PC-9 (cell line): Measurements from ENCODE around the gene PROCR. TPM values are rescaled to one million over a fixed set of nuclear protein-coding genes. Genes with fewer than 3 reads are reported as not detected.
"Not testable (repeated sequence)": the region's sequence is repeated elsewhere in the genome, so short reads cannot be mapped to it uniquely, and the experiment has no call there.

Experiments
- BruUV-seq: library from RNA; stranded (reverse); fragments of 400-500 nt; replicated peaks from 2 replicates; lab custom pipeline; 2021; lab: Mats Ljungman, UMichigan
- CTCF ChIA-PET: fragments of 300-600 bp; sonication (Branson Sonifier 250); formaldehyde crosslinking; loops from one replicate; lab custom pipeline; 2022; ENCODE audit warnings: antibody characterized with exemption; lab: Charles Lee
- POLR2A ChIA-PET: fragments of 300-600 bp; sonication (Branson Sonifier 250); formaldehyde crosslinking; loops from one replicate; lab custom pipeline; 2022; ENCODE audit warnings: antibody characterized with exemption; ENCODE audit not compliant: unreplicated experiment; lab: Charles Lee
- DNase-seq, 2 experiments: peaks; one replicate each; pipeline versions ENCODE4 v3.0.0 to v3.0.0-alpha.2; 2015 to 2022; ENCODE audit warnings: mixed read lengths in 1 of 2
- H2AFZ ChIP-seq: fragments of 200-600 bp; sonication (generic); 2 replicates; pipeline ENCODE4 v1.8.1; 2017; ENCODE audit warnings: antibody characterized with exemption
- H3F3A ChIP-seq: fragments of 200-600 bp; sonication (generic); 2 replicates; pipeline ENCODE4 v1.8.1; 2017; ENCODE audit warnings: antibody characterized with exemption, mild to moderate bottlenecking, low read depth; ENCODE audit not compliant: insufficient read depth
- H3K27ac ChIP-seq: fragments of 200-600 bp; sonication (generic); 2 replicates; pipeline ENCODE4 v1.6.1; 2016; ENCODE audit warnings: mixed run types
- H3K27me3 ChIP-seq: fragments of 200-600 bp; sonication (generic); 2 replicates; pipeline ENCODE4 v1.6.1; 2016; ENCODE audit warnings: low read depth, mixed run types; ENCODE audit not compliant: insufficient read depth
- H3K36me3 ChIP-seq: fragments of 200-600 bp; sonication (generic); 2 replicates; pipeline ENCODE4 v1.6.1; 2016; ENCODE audit warnings: low read depth, mixed run types
- H3K4me1 ChIP-seq: fragments of 200-600 bp; sonication (generic); replicated peaks from 2 replicates; pipeline ENCODE4 v1.6.1; 2016; ENCODE audit warnings: mixed run types; ENCODE audit not compliant: insufficient read depth
- H3K4me2 ChIP-seq: fragments of 200-600 bp; sonication (generic); 2 replicates; pipeline ENCODE4 v1.6.1; 2017; ENCODE audit warnings: mixed run types
- H3K4me3 ChIP-seq: fragments of 200-600 bp; sonication (generic); 2 replicates; pipeline ENCODE4 v1.6.1; 2016; ENCODE audit warnings: mixed run types
- H3K79me2 ChIP-seq: fragments of 200-600 bp; sonication (generic); 2 replicates; pipeline ENCODE4 v1.6.1; 2017; ENCODE audit warnings: low read depth, mixed run types
- H3K9me2 ChIP-seq: fragments of 200-600 bp; sonication (generic); 2 replicates; pipeline ENCODE4 v1.8.1; 2017; ENCODE audit warnings: mild to moderate bottlenecking; ENCODE audit not compliant: insufficient read depth
- H3K9me3 ChIP-seq: fragments of 200-600 bp; sonication (generic); 2 replicates; pipeline ENCODE4 v1.8.1; 2016; ENCODE audit warnings: low read depth; ENCODE audit not compliant: insufficient read depth
- H4K20me1 ChIP-seq: fragments of 200-600 bp; sonication (generic); 2 replicates; pipeline ENCODE4 v1.8.1; 2017; ENCODE audit not compliant: insufficient read depth
- EZH2 ChIP-seq: fragments of 200-600 bp; sonication (generic); IDR thresholded peaks from 2 replicates; pipeline ENCODE4 v1.8.0; 2017; ENCODE audit warnings: antibody characterized with exemption, low read depth
- intact Hi-C: fragments of 100-400 bp; cut with micrococcal nuclease; formaldehyde crosslinking; loops from one replicate; pipeline ENCODE4 v1.10.0; 2022; ENCODE audit not compliant: unreplicated experiment
- total RNA-seq: library from RNA; stranded (reverse); gene quantifications from 2 replicates; pipeline ENCODE4 v1.2.3, GENCODE V29; 2021
- TF ChIP-seq, protein P1 (sequence below): fragments of 200-600 bp; sonication (generic); conservative IDR thresholded peaks from 2 replicates; pipeline ENCODE4 v1.6.1; 2017; ENCODE audit warnings: mixed run types, antibody characterized with exemption, mild to moderate bottlenecking, moderate library complexity

The PROCR gene
- total RNA-seq, 1 experiment from 2014 or later = 7.5 TPM

DNA sequence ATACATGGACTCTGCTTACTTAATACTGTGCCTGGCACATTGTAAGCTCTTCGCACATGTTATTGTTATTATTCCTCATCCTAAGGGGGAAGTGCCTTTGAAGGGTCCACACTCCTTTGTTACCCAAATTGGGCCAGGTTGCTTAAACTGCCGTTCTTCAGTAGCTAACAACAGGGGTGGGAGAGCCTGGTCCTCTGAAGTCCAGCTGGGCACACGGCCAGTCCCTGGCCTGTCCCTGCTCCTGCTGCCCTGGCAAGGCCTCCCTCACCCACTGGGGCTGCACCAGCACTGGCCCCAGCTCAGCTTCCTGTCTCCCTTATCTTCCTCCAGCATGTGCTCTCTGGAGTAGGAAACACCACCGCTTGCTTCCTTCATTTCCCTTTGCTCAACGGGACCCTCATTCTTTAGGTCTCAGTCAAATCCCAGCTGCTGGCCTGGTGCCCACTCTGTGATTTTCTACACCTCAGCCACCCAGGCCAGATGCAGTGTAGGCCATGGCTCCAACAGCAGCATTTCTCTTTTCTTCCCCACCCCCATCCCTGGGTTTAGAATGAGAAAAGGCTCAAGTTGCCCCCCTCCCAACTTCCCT lies 5.5 kb upstream of the PROCR start:
- no peak for DNase-seq
- H4K20me1 ChIP-seq = no peaks in the 10 kb centered on the region
- H2AFZ ChIP-seq = no peak overlapping the region
- ChIA-PET POLR2A (interaction anchor here (0.6 kb wide), 1 partner anchor 51 kb away, joined by 9 read pairs; no protein-coding TSS in a partner anchor), CTCF (interaction anchor here (0.6 kb wide), 1 partner anchor 70 kb away, joined by 22 read pairs; no protein-coding TSS in a partner anchor)
- TF ChIP-seq EZH2 = no peak
- TF ChIP-seq, protein P1, sequence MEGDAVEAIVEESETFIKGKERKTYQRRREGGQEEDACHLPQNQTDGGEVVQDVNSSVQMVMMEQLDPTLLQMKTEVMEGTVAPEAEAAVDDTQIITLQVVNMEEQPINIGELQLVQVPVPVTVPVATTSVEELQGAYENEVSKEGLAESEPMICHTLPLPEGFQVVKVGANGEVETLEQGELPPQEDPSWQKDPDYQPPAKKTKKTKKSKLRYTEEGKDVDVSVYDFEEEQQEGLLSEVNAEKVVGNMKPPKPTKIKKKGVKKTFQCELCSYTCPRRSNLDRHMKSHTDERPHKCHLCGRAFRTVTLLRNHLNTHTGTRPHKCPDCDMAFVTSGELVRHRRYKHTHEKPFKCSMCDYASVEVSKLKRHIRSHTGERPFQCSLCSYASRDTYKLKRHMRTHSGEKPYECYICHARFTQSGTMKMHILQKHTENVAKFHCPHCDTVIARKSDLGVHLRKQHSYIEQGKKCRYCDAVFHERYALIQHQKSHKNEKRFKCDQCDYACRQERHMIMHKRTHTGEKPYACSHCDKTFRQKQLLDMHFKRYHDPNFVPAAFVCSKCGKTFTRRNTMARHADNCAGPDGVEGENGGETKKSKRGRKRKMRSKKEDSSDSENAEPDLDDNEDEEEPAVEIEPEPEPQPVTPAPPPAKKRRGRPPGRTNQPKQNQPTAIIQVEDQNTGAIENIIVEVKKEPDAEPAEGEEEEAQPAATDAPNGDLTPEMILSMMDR = no peak
- H3K9me3 ChIP-seq = no peaks in the 10 kb centered on the region
- BruUV-seq = no TSS peak
- H3K4me3 ChIP-seq = no peak overlapping the region
- peaks cover 6% of the 10 kb centered on the region for H3K4me1 ChIP-seq
- no peaks in the 10 kb centered on the region for H3K27me3 ChIP-seq
- no peak overlapping the region for H3K27ac ChIP-seq
- H3K36me3 ChIP-seq = no peaks in the 10 kb centered on the region
- no peak overlapping the region for H3K4me2 ChIP-seq
- H3K9me2 ChIP-seq = no peaks in the 10 kb centered on the region
- H3K79me2 ChIP-seq = no peaks in the 10 kb centered on the region
- intact Hi-C loops = no loop called here
- peaks cover 5% of the 10 kb centered on the region; the same call in 1 of the 2 replicates for H3F3A ChIP-seq

DNA sequence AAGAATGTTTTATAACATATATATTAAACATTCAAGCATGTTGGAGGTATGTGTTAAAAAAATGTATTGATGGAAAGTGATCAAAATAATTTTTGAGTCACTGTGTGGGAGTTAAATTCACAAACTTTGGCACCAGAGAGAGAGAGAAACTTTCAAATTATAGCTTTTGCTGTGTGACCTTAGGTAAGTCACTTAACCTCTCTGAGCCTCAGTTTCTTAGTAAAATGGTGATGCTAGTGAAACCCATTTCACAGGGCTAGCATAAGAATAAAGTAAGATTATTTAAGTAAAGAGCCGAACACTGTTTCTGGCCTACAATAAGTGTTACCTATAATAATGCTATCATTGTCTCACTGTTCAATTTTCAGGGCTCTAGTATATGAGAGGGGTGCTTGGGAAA lies 4.1 kb upstream of the PROCR start:
- intact Hi-C loops = no loop called here
- no peaks in the 10 kb centered on the region for H4K20me1 ChIP-seq
- H3K4me3 ChIP-seq = no peak overlapping the region
- no peak overlapping the region for H3K27ac ChIP-seq
- H3K9me3 ChIP-seq = no peaks in the 10 kb centered on the region
- H3K79me2 ChIP-seq = no peaks in the 10 kb centered on the region
- H3K4me2 ChIP-seq = no peak overlapping the region
- ChIA-PET CTCF (no interaction called here), POLR2A (interaction anchor here (0.5 to 0.7 kb wide), 2 partner anchors 54 to 607 kb away, joined by 4 to 11 read pairs; no protein-coding TSS in a partner anchor)
- no peak for DNase-seq
- no peaks in the 10 kb centered on the region for H3K9me2 ChIP-seq
- no peaks in the 10 kb centered on the region for H3K27me3 ChIP-seq
- TF ChIP-seq, protein P1 = no peak
- TF ChIP-seq EZH2 = no peak
- no TSS peak for BruUV-seq
- no peak overlapping the region for H2AFZ ChIP-seq
- no peaks in the 10 kb centered on the region for H3K36me3 ChIP-seq
- H3F3A ChIP-seq = peaks cover 7% of the 10 kb centered on the region; the same call in 1 of the 2 replicates
- H3K4me1 ChIP-seq = peaks cover 9% of the 10 kb centered on the region

DNA sequence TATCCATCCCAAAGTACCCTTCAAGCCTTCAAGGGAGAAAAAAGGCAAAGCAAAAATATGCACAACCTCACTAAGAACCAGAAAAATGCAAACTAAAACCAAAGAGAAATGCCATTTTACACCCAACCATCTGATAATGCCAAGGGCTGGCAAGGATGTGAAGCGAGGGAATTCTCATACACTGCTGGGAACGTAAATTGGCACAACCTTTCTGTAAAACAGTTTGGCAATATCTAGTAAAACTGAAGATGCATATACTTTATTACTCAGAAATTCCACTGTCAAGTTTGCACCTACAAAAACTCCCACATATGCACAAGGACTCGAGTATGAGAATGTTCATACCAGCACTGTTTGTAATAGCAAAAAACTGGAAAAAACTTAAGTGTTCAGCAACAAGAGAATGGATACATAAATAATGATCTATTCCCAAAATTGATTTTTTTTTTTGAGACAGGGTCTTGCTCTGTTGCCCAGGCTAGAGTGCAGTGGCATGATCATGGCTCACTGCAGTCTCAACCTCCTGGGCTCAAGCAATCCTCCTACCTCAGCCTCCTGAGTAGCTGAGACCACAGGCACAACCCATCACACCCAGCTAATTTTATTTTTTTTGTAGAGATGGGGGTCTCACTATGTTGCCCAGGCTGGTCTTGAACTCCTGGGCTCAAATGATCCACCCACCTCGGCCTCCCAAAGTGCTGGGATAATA lies 3.0 kb upstream of the PROCR start:
- H3K27me3 ChIP-seq, H3K4me1 ChIP-seq, H2AFZ ChIP-seq, DNase-seq, H3K4me2 ChIP-seq, BruUV-seq, H3K9me2 ChIP-seq, H3K27ac ChIP-seq, H3F3A ChIP-seq, H3K36me3 ChIP-seq, H3K79me2 ChIP-seq, H3K4me3 ChIP-seq, H4K20me1 ChIP-seq, H3K9me3 ChIP-seq, intact Hi-C loops: not testable (repeated sequence)
- CTCF ChIA-PET = interaction anchor here (0.7 kb wide), 1 partner anchor 348 kb away, joined by 11 read pairs; no protein-coding TSS in a partner anchor
- POLR2A ChIA-PET = interaction anchor here (0.6 kb wide), 1 partner anchor 383 kb away, joined by 8 read pairs; no protein-coding TSS in a partner anchor
